ENCODE measurements around the gene CAMK2D.

DNA sequence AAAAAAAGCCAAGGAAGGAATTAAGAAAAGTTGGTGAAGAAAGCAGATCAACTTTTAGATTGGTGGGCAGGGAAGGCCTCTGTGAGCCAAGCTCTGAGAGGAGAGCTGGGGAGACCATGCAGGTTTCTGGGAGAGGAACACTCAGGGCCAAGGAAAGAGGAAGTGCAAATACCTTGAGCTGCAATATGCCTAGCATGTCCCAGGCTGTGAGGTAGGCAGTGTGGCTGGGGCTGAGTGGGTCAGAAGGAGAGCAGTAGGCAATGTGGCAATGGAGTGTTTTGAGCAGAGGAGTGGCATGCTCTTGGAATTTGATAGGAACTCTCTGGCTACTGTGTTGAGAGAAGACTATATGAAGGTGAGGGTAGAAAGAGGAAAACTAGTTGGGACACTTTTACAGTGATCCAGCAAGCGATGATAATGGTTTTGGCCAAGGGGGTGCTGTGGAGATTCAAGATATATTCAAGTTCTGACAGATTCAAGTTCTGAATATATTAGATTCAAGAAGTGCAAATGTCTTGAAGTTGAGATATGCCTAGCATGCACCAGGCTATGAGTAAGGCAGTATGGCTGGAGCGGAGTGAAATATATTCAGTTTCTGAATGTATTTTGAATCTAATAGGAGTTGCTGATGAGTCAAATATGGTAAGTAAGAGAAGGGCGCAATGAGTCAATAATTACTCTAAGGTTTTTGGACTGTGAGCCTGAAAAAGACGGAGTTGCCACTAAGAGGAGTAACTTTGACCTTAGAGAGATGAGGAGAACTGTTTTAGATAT lies 172.5 kb downstream of the CAMK2D start:
- TF ChIP-seq, protein P1, sequence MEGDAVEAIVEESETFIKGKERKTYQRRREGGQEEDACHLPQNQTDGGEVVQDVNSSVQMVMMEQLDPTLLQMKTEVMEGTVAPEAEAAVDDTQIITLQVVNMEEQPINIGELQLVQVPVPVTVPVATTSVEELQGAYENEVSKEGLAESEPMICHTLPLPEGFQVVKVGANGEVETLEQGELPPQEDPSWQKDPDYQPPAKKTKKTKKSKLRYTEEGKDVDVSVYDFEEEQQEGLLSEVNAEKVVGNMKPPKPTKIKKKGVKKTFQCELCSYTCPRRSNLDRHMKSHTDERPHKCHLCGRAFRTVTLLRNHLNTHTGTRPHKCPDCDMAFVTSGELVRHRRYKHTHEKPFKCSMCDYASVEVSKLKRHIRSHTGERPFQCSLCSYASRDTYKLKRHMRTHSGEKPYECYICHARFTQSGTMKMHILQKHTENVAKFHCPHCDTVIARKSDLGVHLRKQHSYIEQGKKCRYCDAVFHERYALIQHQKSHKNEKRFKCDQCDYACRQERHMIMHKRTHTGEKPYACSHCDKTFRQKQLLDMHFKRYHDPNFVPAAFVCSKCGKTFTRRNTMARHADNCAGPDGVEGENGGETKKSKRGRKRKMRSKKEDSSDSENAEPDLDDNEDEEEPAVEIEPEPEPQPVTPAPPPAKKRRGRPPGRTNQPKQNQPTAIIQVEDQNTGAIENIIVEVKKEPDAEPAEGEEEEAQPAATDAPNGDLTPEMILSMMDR (IDR thresholded peaks at IDR 0.05) = no peak
- TF ChIP-seq POLR2AphosphoS5 (IDR thresholded peaks at IDR 0.05) = no peak
